ENCODE results near the gene LDAH.

Gene LDAH

DNA sequence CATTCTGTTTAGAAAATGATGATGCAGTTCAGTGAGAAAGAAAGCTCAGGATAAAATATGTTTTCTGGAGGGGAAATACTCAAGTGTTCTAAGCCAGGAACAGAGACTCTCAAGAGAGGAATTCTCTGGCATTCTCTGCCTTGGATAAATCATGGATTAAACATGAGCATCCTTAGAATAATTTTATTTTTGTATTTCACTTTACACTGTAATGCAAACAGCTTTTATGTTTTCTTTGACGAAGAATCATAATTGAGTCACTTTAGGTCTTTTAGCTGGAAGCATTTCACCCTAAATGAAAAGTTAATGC lies 144.9 kb downstream of the LDAH start:
- no peak for DNase-seq

DNA sequence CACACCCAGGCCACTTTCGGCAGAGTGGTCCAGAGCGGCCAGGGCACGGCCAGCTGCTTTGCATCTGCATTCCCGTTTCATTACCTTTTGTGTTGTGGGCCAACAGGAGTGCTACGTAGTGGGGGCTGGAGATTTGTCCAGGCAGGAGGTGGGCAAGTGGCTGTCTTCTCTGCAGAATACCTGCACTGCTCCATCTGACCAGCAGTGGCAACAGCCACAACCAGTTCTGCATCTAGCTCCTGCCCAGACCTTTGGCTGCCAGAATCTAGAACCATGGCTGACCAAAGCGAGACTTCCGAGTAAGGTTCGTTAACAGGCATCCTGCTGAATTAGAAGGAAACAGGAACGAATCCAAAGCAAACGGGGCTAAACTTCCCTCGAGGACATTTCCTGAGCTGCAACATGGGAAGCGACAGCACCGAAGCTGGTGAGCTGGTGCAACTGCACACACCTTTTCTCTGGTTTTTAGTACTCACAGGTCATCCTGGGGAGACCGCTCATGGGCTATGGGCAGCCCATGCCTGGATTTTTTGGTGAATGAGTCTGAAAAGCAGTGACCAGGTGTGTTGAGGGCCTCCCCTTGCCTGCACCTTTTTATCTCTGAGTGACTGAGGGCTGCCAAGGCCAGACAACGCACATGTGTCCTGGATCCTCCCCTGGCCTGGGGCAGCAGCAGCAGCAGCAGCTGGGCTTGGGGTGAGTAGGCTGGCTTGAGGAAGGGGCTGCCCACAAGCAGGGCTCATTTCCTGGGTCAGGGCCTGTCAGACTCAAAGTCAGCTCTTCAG lies 145.4 kb downstream of the LDAH start:
- no peak for DNase-seq

DNA sequence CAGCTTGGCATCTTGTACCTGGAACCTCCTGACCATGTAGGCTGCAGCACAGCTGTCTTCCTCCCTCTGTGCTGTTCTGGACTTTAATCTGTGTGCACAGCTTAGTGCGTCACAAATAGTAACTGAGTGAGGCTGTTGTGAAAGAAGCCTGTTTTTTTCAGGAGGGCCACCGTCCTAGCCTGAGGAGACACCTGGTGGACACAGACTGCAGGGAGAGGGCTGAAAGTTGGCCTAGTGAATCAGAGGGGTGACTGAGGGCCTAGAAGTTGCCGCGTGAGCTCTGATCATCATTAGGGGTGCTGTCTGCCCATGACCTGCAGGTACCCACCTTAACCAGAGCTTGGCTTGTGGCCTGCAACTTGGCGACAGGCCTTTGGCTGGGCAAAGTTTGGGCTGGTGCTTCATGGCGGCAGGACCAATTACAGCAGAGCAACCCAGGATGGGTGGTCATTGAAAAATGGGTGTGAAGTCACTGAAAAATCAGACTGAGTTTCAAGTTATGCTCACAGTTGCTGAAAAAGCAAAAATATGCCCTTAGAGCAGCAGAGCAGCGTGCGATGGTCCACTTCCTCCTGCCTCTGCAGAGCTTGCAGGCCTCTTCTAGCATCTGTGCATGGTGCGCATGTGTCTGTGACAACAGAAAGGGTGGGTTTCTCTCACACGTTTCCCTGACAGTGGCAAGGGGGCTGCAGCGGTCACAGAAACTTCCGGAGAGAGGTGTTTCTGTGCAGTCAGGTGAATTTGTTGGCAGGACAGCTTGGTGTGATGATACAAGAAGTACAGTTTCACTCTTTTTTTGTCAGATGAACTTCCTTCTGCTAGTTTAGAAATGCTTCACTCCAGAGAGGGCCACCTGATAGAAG lies 146.3 kb downstream of the LDAH start:
- no peak for DNase-seq

DNA sequence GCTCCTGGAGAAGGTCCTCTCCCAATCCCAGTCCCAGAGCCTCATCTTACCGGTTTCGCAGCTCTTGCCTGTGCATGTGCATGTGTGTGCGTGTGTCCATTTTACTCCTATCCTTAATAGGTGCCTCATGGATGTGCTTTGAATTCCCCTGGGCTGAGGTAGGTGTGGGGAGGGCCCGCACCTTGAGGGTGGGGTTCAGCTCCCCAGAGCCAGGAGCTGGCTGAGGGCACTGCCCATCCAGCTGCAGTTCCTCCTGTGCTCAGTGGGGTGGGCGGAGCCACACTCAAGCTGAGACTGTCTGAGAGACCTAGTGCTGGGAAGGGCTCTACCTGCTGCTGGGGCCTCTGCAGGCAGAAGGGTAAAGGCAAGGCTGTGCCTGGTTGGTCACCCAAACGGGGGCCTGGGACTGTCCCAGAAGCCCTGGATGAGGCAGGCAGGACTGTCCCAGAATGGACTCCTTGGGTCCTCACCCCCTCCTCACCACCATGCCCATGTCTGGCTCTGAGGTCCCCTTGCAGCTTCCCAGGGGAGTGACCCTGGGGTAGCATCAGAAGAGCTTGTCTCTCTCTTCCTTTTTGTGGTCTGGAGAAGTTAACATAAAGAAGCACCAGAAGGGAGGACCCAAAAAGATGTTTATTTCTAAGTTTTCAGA lies 147.1 kb downstream of the LDAH start:
- DNase-seq = peak; percentile 8 to 24

DNA sequence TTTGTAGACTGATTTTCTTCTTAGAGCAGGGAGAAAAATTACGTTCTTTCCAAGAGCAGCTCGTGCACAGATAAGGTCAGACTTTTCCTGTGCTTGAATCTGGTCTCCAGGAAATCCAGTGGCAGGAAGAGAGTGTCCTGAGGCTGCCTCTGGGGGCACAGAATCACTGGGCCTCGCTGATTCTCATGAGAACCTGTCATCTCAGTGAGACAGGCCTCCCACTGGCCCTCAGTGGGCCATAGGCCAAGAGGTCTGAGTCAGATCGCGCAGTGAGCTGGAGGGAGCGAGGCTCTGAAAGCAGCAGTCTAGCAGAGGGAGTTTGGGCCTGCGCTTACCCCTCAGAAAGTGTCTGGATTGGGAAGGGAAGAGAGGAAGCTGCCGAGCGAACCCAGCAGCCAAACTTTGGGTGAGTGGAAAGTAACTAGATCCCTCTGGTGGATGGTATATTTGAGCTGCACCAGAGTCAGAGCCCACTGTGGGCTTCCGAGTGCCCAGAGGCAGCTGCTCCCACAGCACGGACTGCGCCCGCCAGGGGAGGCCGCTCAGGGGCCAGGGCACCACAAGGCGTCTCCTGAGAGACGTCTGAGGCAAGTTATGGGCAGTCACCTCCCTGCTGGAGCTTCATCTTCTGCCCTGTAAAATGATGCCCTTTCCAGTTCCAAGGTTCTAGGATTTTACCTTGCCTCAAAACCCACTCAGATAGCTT lies 147.8 kb downstream of the LDAH start:
- no peak for DNase-seq

DNA sequence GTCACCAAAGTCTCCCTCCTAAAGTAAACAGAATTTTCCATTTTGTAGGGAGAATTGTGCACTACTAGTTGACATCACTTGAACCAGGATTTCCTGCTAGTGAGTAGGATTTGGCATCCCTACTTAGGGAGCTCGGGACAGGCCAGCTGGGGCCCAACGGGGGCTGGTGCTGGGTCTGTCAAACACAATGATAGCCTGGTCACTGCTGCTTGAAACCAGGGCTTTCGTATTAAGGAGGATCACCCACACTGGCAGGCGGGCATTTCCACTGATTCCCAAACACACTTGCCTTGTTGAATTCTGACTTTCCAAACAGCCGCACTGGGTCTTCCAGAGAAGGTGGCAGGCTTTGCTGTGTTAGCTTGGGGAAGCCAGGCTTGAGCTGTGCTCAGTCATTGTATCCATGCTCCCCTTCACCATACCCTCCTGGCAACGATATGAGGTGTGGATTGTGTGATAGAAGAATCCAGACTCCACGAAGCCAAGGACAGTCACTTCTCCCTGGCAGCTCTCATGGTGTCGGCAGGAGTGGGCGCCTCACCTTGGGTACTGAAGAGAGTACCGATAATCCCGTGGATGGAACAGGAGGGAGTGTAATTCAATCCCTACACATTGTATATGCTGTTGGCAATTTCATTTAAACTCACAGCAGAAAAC lies 148.5 kb downstream of the LDAH start:
- DNase-seq = no peak

DNA sequence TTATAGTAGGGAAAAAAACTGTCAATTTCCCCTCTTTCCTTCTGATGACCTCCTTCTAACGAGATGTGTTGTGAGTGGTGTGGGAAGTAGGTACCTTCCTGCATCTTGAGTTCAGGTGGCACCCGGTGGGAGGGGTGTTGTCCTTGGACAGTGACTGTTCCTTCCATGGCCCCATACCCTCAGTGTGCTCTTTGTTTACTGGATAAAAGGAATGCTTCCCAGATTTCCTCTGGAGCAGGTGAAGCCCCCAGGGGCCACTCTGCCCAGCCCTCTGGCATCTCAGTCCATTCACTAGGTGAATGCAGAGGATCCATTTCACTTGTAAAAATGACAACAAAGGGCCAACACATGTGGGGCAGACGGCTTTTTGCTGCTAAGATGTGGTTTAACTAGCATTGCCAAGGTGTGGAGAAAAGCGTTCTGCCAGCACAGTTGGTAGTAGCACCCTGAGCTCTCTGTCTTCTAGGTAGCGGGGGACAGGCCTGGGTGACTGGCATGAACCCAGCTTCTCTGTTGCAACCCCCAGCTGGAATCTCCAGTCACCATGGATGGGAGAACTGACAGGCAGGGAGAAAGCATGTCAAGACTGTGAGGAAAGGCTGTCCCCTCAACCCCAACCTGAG lies 149.1 kb downstream of the LDAH start:
- no peak for DNase-seq

DNA sequence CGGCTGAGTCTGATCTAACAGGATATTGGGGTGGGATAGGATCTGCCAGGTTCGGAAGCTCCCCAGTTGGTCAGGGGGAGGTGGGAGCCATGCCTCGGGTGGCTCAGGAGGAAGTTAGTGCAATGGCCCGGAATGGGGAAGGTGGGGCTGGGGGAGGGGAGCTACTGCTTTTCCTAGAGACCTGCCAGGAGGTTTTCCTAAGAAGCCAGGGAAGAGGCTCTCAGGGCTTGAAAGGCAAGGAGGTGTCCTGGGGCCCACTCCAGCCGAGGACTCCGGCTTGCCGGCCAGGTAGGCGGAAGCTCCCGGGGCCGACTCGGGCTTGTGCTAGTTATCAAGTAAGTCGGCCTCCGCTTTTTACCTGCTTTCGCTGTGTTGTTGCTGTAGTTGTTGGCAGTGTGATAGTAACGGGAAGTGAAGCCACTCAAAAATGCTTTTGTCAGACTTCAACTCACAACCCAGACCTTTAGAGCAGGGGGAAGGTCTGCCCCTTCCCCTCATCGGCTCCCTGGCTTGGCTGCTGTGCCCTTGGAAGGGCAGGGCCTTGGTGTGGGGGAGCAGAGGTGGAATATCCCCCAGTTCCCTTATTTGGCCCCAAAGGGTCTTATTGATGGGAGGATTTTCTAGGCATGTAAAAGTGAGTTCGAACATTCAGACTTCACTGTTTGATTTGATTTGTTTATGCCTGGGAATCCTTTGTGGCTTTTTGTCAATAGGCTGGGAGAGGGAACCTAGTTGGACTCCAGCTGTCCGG lies 150.5 kb downstream of the LDAH start:
- no peak for DNase-seq

DNA sequence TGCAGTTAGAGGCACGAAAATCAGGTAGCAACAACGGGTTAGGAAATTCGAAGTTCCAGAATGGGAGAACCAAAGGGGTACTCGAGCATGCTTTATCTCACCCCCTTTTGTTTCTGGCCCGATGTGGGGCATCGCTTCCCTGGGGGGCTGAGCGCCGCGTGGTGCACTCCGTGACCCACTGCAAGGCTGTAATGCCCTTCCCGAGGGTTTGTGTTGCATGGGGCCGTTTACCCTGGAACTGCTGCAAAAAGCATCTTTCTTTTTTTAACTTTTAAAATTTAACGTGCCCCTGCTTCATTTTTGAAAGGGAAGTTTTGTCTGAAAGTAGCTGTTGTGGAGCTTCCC lies 151.2 kb downstream of the LDAH start:
- no peak for DNase-seq

DNA sequence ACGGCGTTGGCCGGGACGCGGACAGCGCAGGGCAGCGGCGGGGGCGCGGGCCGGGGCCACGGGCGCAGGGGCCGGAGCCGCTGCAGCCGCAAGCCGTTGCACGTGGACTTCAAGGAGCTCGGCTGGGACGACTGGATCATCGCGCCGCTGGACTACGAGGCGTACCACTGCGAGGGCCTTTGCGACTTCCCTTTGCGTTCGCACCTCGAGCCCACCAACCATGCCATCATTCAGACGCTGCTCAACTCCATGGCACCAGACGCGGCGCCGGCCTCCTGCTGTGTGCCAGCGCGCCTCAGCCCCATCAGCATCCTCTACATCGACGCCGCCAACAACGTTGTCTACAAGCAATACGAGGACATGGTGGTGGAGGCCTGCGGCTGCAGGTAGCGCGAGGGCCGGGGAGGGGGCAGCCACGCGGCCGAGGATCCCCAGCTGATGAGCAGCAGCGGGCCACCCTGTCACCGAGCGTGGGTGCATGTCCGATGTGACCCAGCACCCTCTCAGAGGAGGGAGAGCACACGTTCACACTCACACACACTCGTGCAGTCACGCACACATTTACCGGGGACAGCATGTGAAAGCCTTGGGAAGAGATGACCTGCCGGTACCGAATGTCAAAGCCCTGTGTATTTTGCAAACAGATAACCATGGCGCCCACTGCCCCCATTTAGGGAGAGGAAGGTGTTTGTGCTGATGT lies 151.7 kb downstream of the LDAH start:
- no peak for DNase-seq

DNA sequence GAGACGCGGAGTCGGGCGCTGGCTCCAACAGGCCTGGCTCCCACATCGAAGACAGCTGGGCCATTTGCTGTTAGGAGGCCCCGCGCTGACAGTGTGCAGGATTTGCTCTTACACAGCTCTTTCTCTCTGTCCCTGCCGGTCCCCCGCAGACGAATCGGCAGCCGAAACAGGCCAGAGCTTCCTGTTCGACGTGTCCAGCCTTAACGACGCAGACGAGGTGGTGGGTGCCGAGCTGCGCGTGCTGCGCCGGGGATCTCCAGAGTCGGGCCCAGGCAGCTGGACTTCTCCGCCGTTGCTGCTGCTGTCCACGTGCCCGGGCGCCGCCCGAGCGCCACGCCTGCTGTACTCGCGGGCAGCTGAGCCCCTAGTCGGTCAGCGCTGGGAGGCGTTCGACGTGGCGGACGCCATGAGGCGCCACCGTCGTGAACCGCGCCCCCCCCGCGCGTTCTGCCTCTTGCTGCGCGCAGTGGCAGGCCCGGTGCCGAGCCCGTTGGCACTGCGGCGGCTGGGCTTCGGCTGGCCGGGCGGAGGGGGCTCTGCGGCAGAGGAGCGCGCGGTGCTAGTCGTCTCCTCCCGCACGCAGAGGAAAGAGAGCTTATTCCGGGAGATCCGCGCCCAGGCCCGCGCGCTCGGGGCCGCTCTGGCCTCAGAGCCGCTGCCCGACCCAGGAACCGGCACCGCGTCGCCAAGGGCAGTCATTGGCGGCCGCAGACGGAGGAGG lies 152.4 kb downstream of the LDAH start:
- no peak for DNase-seq

DNA sequence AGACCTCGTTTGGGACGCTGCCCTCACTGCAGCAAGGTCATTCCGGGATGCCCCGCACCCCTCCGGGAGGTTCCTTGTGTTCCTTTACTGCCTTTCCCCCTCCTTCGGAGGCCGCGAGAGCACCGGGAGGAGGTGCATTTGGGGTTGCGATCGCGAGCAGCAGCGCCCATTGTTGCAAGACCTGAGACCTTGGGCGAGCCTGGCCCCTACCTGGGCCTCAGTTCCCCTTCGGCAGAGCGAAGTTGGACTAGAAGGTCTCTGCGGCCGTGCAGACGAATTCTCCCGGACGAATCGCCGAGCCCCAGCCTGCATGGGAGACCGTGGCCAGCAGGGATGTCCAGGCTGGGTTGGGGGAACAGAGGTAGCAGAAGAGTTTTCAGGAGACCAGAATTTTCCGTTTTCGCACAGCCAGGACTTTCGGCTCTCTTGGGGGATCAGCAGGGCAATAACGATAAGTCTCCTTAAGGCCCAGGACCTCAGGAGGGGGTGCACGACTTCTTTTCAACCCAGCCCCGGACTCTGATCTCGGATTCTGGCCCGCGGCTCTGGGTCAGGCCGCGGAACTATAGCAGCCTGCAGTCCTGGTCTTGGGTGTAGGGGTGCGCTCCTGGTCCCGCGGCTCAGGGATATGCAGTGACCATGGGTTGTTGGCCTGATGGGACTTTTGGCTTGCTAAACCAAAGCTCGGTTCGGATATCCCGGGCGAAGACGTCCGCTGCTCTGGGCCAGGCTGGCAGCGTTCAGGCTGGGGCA lies 153.2 kb downstream of the LDAH start:
- no peak for DNase-seq

DNA sequence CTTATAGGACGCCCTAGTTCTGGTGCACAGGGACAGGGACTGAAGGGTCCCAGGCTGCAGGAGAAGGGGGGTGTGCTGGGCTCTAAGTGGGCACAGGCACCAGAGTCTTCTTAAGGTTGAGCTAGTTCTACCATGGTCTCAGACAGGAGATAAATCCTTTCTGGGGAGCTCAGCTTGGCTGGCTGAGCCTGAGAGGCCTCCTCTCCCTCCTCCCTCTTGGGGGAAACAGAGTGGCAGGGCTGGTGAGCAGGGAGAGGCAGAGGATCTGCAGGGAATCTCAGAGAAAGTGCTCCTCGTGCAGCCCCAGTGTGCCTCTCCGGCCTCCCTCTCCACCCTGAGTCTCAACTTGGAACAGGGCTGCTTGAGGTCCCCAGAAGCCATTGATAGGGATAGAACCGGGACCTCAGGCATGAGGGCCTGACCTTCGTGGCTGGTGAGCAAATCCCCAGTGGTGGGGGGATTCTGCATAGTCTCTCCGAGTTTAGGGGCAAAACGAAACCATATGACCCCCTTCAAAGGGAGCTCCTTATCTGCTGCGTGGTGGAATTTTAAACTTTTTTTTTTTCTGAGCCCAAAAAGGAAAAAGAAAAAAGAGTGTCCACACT lies 153.9 kb downstream of the LDAH start:
- DNase-seq = no peak

DNA sequence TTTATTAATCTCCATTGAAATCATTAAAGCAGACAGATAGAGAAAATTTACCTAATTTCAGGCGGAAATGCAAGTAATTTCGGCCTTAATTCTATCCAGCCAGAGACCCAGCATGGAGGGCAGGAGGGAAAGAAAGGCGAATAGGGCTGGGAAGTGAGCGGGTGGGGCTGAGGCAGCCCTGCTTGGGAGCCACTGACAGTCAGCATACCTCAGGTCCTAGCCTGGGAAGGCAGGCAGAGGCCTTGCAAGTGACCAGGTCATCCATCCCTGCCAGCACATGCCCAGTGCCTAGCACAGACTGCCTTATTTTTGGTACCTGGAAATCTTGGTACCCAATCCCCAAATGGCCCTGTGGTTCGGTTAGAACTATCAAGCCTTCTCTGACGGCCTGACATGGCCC lies 154.4 kb downstream of the LDAH start:
- no peak for DNase-seq

DNA sequence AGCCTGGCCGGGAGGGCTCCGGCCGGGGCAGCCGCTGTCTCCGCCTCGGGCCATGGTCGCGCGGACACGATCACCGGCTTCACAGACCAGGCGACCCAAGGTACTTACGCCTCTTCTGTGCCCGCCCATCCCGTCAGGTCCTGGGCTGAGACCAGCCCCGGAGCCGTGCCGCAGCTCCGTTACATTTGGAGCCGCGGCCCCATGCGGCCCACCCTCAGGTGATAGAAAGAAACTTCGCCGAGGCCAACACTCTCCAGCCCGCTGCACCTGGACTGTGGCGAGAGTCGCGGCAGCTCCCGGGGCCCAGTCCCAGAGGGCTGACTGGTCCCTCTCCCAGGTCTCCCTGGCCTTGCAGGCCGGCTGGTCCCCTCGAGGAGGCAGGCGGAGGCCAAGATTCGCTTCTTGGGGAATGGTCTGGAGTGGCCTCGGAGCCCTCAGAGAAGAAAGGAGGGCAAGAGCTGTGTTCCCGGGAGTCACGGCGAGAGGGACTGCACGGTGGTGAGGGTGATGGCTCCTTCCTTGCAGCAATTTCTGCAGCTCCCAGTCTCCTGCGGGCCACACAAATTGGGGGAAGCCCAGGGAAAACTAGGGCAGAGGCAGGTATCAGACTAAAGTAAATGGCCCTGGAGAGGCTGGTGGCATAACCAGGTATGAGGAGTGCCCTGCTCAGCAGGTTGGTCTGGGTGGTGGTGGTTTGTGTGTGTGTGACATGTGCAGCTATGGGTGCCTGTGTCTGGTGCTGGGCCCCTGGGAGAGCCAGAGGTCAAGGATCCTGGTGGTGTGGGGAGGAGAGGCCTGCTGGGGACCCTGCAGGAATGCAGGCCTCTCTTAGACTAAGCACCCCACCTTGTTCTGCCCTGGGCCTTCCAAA lies 155.1 kb downstream of the LDAH start:
- DNase-seq = no peak

DNA sequence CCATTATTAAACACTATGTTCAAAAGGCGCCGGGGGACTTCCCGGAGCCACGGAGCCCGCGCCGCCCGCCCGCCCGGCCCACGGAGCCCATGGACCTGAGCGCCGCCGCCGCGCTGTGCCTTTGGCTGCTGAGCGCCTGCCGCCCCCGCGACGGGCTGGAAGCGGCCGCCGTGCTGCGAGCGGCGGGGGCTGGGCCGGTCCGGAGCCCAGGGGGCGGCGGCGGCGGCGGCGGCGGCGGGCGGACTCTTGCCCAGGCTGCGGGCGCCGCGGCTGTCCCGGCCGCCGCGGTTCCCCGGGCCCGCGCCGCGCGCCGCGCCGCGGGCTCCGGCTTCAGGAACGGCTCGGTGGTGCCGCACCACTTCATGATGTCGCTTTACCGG lies 155.8 kb downstream of the LDAH start:
- DNase-seq = no peak

DNA sequence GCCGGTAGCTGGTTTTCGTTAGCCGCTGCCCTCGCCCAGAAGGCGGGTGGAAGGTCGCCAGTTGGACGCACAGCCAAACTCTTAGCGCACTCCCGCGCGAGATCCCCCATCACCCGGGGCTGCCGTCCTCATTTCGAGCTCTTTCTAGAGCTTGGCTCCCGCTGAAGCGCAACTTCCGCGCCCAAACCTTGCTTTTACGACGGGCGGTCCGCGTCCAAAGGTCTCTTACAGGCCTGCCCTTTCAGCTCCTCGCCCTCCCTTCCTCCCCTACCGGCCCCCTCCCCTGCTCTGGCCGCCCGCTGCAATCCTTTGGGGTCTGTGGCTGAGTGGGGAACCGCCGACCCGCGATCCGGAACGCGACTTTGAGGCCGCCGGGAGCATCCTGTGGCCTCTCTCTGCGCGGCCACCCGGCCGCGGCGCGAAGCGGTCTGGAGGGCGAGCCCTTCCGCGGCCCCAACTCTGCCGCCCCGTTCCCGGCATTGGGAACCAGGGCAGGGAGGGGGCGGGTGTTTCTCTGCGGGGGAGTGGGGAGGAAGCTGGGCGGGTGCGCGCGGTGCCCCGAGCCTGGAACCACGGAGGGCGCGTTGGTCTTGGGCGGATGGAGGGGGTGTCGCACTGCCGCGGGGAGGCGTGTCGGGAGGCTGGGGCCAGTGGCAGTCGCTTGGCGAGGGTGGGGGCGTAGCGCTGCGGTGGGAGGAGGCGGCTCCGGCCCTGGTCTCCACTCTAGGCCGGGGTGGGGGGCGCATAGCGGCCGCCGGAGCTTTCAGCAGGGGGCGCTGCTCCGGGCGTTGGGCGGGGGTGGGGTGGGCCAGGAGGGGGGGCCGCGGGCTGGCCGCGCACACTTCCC lies 156.4 kb downstream of the LDAH start, which contains the start of gene GDF7:
TSS of gene GDF7 (plus strand) at position 841 of the 847 bp plus-strand sequence. CDS start 96 bp downstream, outside the sequence.
- DNase-seq = no peak

All from SHP77 (cell line).